Esophagus squamous epithelium (tissue), 4 donors: ENCODE measurements around the gene HOXA4.

Experiments used
- POLR2A ChIP-seq, 4 donors: fragments of 450-650 bp; IDR thresholded peaks; one replicate each; pipeline ENCODE4 v1.6.1; 2017; ENCODE audit warnings: antibody characterized with exemption in 4 of 4, mild to moderate bottlenecking in 4 of 4, moderate library complexity in 3 of 4
- TF ChIP-seq, protein P1 (sequence below), 6 experiments: fragments of 450-650 bp in 4 of 6; fragments of 200-600 bp in 2 of 6; sonication (generic) in 2 of 6; IDR thresholded peaks; one replicate each; pipeline ENCODE4 v1.5.1; 2016 to 2019; ENCODE audit warnings: antibody characterized with exemption in 6 of 6, mild to moderate bottlenecking in 4 of 6, moderate library complexity in 4 of 6

DNA sequence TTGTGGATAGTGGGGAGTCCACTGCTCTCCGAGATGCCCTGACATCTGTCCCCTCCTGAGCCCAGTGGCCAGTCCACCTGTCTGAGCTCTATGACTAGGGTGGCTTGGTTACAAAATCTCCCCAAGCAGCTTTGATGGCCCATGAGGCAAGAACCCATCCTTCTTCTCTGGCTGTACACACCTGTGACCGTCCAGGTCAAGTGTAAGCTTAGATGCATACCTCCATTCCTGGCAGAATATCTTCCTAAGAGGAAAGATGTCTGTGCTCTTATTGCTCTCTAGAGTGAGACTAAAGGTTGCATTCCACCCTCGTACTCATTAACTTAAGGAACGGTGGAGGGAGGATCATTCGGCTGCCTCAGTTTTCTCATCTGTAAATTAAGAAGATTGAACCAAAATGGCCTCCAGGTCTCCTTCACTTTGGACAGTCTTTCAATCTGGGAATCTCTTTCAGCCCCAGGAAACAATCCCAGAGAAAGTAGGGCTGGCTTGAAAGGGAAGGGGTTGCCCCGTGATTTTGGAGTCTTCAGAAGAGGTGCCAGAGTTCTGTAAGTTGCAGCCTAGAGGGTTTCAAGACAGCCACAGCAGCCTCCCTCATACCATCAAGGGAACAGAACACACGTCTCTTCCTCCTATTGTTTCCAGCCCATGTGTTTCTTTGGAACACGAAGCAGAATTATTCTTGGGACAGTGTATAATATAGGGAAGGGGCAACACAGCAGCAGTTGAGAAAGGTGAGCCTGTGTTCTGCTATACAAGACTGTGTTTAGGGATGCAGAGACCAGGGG is 5.5 kb downstream of the HOXA4 start:
- no peak for TF ChIP-seq POLR2A (IDR thresholded peaks at IDR 0.05)
- TF ChIP-seq, protein P1, sequence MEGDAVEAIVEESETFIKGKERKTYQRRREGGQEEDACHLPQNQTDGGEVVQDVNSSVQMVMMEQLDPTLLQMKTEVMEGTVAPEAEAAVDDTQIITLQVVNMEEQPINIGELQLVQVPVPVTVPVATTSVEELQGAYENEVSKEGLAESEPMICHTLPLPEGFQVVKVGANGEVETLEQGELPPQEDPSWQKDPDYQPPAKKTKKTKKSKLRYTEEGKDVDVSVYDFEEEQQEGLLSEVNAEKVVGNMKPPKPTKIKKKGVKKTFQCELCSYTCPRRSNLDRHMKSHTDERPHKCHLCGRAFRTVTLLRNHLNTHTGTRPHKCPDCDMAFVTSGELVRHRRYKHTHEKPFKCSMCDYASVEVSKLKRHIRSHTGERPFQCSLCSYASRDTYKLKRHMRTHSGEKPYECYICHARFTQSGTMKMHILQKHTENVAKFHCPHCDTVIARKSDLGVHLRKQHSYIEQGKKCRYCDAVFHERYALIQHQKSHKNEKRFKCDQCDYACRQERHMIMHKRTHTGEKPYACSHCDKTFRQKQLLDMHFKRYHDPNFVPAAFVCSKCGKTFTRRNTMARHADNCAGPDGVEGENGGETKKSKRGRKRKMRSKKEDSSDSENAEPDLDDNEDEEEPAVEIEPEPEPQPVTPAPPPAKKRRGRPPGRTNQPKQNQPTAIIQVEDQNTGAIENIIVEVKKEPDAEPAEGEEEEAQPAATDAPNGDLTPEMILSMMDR (IDR thresholded peaks at IDR 0.05): no peak
